Measurements from ENCODE around the gene CPA5.
A peak's percentile ranks its signal among the peaks of the same experiment; 100 is the strongest.
"Not testable (repeated sequence)": the region's sequence is repeated elsewhere in the genome, so short reads cannot be mapped to it uniquely, and the experiment has no call there.

The CPA5 gene

DNA sequence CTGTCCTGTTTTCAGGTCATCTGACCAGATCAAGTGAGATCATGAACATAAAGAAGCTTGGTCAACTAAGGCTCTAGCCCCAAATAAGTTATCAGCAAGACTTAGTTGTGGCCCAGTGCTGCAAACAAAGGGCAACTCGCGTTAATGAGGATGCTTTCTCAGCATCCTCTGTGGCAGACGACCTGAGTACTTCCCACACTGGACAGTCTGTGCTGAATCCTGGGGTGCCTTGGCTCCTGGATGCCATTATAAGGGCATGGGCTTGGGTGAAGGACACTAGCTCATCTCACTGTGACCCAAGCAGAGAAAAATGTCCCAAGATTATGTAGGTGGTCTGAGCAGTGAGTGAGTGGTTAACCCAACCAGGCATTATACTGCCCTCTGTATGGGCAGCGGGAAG lies 13.9 kb downstream of the CPA5 start:
- no peak for DNase-seq (ENCODE audit: low spot score)
- FAIRE-seq: no peak

DNA sequence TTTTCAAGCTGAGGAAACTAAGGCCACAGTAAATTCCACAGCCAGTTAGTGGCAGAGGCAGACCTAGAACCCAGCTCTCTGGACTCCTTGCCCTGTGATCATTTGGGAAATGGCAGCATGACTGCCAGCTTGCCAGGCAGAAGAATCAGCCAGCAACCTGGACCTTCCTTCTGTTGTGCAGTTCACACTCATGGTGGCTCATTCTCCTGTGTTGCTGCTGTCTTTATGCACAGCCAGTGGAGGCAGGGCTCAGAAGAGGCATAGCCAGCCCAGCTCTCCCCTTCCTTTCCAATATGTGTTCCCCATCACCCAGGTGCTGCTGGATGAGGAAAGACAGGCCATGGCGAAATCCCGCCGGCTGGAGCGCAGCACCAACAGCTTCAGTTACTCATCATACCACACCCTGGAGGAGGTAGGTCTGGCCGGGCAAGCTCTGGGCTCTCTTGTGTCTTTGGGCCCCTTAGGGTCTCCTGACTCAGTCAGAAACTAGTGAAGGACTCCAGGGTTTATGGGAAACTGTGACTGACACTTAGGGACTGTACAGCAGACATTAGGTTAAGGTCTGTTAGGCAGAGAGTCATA lies 14.8 kb downstream of the CPA5 start:
- no peak for FAIRE-seq

DNA sequence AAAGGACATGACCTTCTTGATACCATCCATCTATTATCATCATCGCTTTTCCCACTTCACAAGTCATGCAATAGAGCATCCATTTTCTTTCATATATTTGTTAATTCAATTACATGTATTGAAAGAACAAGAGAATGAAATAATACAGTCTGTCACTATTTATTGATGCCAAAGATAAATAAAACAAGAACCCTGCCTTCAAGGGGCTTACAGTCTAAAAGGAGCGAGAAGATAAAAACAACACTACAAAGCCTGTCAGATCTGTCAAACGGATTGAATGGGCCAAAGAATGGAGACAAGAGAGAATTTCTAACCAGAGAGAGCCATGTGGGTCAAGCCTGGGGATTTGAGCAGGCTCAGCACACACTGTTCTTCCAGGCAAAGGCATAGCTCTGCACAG lies 15.9 kb downstream of the CPA5 start:
- DNase-seq (ENCODE audit: low spot score): no peak
- FAIRE-seq: no peak

More for the DNA sequence above, 14.8 kb downstream of the CPA5 start:
- DNase-seq (ENCODE audit: low spot score): no peak

DNA sequence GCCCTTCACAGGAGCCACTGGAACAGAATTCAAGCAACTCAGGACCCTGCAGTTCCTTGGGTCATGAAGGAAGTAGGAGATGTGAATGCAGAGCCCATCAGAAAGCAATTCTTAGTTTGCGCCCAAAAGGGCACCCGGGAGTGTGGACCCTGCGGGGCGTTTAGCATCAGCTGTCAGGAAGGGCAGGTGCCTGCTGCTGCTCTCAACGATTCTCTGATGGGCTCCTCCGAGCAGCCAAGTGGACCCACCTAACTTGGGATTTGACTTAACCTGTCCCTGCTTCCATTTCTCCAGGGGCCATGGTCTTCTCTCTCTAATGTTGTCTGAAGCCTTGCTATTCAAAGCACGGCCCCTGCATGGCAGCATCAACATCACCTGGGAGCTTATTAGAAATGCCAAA lies 17.1 kb downstream of the CPA5 start:
- no peak for FAIRE-seq
- no peak for DNase-seq (ENCODE audit: low spot score)

GRCh38 chr7:130362251-130362816 lies 17.7 kb downstream of the CPA5 start:
- FAIRE-seq: no peak
- DNase-seq (ENCODE audit: low spot score): no peak

DNA sequence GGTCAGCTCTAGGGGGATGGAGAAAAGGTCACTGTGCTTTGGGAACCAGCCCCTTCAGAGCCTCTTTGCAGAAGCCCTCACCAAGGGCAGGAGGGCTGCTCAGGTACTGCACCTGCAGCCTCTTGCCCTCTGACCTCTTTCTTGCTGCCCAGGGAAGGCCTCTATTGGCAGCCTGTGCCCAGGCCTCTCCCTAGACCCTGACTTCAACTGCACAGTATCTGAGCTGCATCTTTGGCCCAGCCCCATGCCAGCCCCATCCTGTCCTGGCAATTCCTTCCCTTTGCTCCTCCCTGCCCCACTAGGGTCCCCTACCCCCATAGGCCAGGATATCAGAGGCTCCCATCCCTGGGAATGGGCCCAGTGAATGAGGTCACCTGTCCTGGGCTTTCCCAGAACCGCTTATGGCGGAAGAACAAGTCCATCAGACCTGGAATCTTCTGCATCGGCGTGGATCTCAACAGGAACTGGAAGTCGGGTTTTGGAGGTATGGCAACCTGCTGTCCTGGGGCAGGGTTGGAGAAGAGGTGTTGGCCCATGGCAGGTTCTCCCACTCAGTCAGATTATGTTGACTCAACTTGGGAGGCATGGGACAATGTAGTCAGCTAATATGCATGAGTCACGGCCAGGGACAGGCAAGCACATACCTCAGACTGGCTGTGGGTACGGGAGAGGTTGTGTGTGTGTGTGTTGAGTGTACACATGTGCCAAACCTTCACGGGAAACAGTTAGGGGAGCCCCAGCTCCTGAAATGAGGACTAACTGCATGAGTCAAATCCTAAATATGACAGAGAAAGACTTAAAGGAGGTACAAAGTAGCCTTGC lies 18.6 kb downstream of the CPA5 start:
- DNase-seq (ENCODE audit: low spot score) (peak; percentile 95), FAIRE-seq (peak; percentile 82)

DNA sequence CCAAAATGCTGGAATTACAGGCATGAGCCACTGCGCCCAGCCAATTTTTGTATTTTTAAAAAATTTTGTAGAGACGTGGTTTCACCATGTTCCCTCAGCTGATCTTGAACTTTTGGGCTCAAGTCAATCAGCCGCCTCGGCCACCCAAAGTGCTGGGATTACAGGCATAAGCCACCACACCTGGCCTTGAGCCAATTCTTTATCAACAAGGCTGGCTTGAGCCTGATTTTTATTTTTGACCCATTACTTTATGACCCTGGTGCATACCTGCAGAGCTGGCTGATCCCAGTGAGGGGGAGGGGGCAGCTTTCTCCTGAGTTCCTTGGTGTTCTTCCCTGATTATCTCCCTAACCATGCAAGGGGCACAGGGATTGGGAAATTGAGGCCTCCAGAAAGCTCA lies 19.8 kb downstream of the CPA5 start:
- FAIRE-seq: no peak
- no peak for DNase-seq (ENCODE audit: low spot score)

DNA sequence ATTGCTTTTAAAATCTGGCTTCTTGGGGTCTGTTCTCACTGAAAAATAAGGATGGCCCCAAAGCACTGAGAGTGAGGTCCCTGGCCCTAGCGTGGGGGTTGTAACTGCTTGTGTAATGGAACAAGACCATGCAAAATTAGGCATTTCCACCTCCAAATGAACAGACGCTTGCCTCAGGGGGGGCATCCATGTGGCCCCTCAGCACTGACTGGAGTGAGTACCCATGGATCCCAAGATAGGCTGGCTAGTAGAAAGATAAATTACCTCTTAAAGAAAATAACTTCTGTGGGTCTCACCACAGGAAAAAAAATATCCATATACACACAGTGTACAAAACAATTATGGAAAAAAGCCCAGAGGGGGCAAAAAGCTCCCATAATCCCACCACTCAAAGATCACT lies 20.5 kb downstream of the CPA5 start:
- FAIRE-seq (no peak), DNase-seq (ENCODE audit: low spot score) (no peak)

GRCh38 chr7:130365511-130366441 lies 21.2 kb downstream of the CPA5 start:
- FAIRE-seq: no peak
- no peak for DNase-seq (ENCODE audit: low spot score)

DNA sequence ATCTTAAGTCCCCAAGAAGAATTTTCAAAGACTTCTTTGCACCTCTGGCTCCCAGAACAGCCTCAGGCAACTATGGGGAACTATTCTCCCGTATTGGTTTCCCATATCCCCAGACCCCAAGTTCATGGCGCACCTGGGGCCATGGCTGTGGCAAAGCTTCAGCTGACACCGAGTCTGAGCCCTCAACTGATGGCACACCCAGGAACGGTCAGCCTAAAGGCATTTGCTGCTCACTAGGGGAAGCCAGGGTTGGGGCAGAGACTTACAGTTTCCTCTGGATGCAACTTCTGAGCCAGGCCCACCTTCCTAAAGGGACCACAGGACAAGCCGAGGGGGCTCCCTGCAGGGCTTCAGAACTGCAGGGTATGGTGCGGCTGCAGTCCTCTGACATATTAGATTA lies 21.9 kb downstream of the CPA5 start:
- FAIRE-seq (no peak), DNase-seq (ENCODE audit: low spot score) (no peak)

DNA sequence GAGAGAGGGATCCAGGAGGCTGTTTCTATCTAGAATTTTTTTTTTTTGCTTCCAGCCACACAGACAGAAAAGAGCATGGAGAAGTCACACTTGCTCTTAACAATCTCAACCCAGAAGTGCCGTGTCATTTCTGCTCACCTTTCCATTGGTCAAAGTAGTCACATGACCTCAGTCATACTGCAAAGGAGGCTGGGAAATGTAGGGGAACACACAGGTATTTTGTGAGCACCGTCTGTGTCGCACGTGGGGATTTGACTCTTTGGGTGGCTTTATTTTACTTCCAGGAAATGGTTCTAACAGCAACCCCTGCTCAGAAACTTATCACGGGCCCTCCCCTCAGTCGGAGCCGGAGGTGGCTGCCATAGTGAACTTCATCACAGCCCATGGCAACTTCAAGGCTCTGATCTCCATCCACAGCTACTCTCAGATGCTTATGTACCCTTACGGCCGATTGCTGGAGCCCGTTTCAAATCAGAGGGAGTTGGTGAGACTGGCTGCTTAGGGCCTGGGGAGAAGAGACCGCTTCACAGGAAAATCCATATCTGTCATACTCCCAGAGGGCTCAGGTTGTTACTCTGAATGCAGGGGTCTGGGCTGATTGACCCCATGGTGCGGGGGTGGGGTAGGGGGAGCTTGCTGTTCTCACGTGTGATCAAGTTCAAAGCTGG lies 22.6 kb downstream of the CPA5 start:
- no peak for DNase-seq (ENCODE audit: low spot score)
- no peak for FAIRE-seq

DNA sequence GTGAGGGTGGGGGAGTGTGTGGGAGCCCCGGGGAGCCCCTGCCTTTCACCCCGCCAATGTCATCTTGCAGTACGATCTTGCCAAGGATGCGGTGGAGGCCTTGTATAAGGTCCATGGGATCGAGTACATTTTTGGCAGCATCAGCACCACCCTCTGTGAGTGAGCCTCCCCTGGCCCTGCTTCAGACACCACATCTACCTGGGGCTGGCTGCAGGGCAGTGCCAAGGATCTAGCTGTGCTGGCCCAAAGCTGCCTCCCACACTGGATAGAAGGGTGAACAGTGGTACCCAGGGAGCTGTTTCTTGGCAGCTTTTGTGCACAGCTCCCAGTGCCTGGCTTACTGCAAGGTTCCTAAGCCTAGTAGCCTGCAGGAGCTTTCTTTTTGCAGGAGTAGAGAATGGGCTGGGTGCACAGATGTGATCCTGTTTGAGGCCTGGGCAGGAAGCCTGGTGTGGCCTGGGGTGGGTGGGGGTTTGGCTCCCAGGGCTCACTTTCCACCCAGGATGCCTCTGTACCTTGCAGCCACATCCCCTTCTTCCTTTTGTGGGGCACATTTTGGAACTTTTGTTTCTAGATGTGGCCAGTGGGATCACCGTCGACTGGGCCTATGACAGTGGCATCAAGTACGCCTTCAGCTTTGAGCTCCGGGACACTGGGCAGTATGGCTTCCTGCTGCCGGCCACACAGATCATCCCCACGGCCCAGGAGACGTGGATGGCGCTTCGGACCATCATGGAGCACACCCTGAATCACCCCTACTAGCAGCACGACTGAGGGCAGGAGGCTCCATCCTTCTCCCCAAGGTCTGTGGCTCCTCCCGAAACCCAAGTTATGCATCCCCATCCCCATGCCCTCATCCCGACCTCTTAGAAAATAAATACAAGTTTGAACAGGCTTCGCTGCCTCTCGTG lies 23.5 kb downstream of the CPA5 start:
- FAIRE-seq (no peak), DNase-seq (ENCODE audit: low spot score) (no peak)

DNA sequence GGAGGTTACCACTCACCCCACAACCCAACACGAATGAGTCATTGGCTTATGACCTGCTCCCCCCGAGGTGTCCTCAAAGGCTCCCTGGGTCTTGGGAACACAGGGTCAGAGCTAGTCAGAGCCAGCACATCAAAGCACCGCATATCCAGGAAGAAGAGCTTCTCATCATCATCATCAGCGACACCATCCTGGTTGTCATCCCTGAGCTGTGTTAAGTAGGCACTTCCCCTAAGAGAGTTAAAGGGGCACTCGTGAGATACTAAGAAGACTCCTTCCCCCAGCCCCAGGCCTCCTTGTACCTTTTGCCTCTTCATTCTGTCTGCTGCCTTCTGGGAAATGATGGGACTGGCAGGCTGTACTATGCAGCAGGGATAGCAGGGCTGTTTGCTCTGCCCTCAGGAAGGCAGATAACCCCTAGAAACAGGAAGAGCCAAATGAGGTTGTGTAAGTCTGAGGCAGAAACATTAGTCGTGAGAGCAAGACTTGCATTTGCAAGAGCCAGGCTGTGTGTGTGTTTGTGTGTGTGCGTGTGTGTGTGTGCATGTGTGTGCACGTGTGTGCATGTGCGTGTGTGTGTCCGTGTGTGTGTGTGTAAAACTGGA lies 24.6 kb downstream of the CPA5 start:
- FAIRE-seq: no peak
- no peak for DNase-seq (ENCODE audit: low spot score)

DNA sequence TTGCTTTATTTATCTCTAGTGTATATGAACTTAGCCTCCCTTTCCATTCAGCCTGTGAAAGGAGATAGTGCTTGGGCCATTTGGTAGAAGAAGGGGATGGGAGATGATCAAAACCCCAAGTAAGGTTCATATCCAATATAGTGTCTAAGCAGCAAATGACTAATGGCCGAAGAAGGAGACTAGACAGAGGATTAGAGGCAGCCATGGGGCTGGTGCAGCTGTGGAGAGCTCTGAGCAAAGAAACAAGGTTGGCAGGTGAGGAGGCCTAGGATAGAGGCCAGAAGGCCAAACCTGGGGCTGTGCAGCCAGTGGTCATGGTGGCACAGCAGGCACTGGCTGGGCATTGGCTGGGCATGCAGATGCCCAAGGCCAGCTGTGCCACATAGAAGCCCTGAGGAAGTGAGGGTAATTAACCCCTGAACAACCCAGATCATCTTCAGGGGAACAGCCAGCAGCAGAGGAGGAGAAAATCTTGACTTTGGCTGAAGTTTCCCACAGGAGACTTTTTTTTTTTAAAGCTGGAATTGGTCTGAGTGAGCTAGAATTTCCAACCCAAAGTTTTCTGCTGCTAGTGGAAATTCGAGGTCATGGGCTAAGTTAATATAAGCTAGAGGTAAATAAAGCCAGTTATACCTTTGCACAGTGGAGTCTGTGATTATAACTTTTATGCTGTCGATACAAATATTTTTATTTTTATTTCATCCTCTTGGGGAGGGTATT lies 25.4 kb downstream of the CPA5 start:
- FAIRE-seq (no peak), DNase-seq (ENCODE audit: low spot score) (no peak)

DNA sequence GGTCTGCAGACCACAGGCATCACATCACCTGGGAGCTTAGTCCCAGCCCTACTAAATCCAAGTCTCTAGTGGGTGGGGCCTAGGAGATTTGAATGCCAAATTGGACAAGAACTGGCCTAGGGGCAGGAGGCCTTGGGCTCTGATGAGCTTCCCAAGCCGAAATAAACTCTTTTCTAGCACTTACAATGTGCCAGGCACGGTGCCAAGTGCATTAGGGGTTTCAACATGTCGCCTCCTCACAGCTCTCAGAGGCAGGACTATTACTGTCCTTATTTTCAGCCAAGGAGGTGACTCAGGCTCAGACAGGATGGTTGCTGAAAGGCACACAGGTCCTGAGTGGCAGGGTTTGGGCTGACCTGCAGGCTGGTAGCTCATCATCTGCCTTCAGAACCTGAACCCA lies 26.4 kb downstream of the CPA5 start:
- DNase-seq (ENCODE audit: low spot score) (no peak), FAIRE-seq (no peak)

GRCh38 chr7:130372402-130373165 lies 28.0 kb downstream of the CPA5 start:
- FAIRE-seq: no peak
- no peak for DNase-seq (ENCODE audit: low spot score)

DNA sequence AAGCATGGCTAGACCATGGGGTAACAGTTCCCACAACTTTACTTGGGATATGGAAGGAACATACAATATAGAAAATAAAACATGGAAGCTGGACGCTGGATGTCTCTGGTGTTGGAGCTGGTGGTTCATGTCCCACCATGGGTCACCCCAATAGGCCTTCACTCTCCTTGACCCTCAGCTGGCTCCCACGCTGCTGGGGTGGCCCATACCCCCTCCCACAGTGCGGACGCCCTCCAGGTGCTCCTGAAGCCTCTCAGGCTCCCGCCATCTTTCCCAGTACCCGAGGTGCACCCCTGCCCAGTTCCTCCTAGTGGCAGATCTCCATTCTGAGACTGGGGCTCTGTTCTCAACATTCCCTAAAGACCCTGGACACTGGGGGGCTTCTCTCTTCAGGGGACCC lies 29.9 kb downstream of the CPA5 start:
- FAIRE-seq: no peak
- no peak for DNase-seq (ENCODE audit: low spot score)

GRCh38 chr7:130376461-130376860 lies 31.8 kb downstream of the CPA5 start:
- FAIRE-seq; DNase-seq (ENCODE audit: low spot score): not testable (repeated sequence)

Data from RCC 7860 (cell line).